ENCODE measurements around the gene FUT2.

DNA sequence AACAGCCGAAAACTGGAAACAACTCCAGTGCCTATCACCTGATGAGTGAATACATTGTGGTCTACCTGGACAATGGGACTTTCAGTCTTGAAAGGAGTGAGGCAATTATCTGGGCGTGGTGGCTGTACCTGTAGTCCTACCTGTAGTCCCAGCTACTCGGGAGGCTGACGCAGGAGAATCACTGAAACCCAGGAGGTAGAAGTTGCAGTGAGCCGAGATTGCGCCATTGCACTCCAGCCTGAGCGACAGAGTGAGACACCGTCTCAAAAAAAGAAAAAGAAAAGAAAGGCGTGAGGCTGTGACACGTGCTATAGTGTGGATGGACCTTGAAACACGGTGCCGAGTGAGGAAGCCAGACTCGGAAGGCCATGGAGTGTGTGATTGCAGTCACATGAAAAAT lies 18.9 kb upstream of the FUT2 start:
- TF ChIP-seq RARB (CRISPR knock-in tag; IDR thresholded peaks at IDR 0.05): no peak
- TF ChIP-seq, protein P1, sequence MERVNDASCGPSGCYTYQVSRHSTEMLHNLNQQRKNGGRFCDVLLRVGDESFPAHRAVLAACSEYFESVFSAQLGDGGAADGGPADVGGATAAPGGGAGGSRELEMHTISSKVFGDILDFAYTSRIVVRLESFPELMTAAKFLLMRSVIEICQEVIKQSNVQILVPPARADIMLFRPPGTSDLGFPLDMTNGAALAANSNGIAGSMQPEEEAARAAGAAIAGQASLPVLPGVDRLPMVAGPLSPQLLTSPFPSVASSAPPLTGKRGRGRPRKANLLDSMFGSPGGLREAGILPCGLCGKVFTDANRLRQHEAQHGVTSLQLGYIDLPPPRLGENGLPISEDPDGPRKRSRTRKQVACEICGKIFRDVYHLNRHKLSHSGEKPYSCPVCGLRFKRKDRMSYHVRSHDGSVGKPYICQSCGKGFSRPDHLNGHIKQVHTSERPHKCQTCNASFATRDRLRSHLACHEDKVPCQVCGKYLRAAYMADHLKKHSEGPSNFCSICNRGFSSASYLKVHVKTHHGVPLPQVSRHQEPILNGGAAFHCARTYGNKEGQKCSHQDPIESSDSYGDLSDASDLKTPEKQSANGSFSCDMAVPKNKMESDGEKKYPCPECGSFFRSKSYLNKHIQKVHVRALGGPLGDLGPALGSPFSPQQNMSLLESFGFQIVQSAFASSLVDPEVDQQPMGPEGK (CRISPR knock-in tag; IDR thresholded peaks at IDR 0.05; ENCODE audit: borderline replicate concordance): no peak
- no peak for TF ChIP-seq ZFP3 (CRISPR knock-in tag; IDR thresholded peaks at IDR 0.05)
- TF ChIP-seq ESRRG (CRISPR knock-in tag; IDR thresholded peaks at IDR 0.05): no peak
- TF ChIP-seq CREB5 (CRISPR knock-in tag; IDR thresholded peaks at IDR 0.05; ENCODE audit: low read depth): no peak
- no peak for TF ChIP-seq OSR1 (CRISPR knock-in tag; IDR thresholded peaks at IDR 0.05)
- TF ChIP-seq ZNF8 (CRISPR knock-in tag; IDR thresholded peaks at IDR 0.05): no peak
- no peak for TF ChIP-seq TCF4 (CRISPR knock-in tag; IDR thresholded peaks at IDR 0.05; ENCODE audit: borderline replicate concordance)
- TF ChIP-seq SNAI2 (CRISPR knock-in tag; IDR thresholded peaks at IDR 0.05): no peak
- no peak for TF ChIP-seq CSRNP3 (CRISPR knock-in tag; IDR thresholded peaks at IDR 0.05)
- TF ChIP-seq ZNF565 (CRISPR knock-in tag; conservative IDR thresholded peaks at IDR 0.05; ENCODE audit: low read depth): no peak

Measured in SK-N-SH treated with all-trans-retinoic acid at 6 μM for 48 hours (cell line).